ENCODE data around the gene DAB1.

DNA sequence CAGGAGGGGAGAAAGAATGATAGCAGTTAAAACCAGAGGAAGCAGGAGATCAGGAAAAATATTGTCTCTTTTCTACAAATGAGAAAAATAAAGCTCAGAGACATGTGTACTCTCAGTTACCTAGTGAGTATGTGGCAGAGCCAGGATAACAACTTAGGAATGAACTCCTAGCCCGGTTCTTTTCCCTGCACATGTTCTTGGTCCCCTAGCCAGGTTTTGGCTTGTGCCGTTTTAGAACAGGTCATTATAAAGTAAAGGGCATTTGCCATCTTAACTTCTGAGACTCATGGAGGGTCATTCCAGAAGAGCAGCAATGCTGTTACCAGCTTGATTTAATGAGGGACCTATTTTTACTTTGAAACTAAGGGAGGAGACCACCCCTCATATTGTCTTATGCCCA lies 48.1 kb upstream of the DAB1 start:
- TF ChIP-seq, protein P1, sequence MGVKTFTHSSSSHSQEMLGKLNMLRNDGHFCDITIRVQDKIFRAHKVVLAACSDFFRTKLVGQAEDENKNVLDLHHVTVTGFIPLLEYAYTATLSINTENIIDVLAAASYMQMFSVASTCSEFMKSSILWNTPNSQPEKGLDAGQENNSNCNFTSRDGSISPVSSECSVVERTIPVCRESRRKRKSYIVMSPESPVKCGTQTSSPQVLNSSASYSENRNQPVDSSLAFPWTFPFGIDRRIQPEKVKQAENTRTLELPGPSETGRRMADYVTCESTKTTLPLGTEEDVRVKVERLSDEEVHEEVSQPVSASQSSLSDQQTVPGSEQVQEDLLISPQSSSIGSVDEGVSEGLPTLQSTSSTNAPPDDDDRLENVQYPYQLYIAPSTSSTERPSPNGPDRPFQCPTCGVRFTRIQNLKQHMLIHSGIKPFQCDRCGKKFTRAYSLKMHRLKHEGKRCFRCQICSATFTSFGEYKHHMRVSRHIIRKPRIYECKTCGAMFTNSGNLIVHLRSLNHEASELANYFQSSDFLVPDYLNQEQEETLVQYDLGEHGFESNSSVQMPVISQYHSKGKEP (tag by site-specific recombination; IDR thresholded peaks at IDR 0.05): no peak
- TF ChIP-seq ZSCAN30 (tag by site-specific recombination; IDR thresholded peaks at IDR 0.05) (no peak), ZNF629 (tag by site-specific recombination; IDR thresholded peaks at IDR 0.05) (no peak)
